Thyroid gland (tissue), 4 donors: Measurements from ENCODE around the gene LCN6. TPM values are rescaled to one million over a fixed set of nuclear protein-coding genes. Genes with fewer than 3 reads are reported as not detected.
"Not testable (repeated sequence)": the region's sequence is repeated elsewhere in the genome, so short reads cannot be mapped to it uniquely, and the experiment has no call there.

Source experiments
- DNase-seq, 2 donors: peaks; one replicate each; pipeline ENCODE4 v3.0.0-alpha.2; 2019
- H3K27ac ChIP-seq, 3 donors: fragments of 200-600 bp; sonication (generic); 1 replicate in 2 of 3; 2 replicates in 1 of 3; pipeline ENCODE4 v1.5.1; 2016 to 2019; ENCODE audit warnings: mild to moderate bottlenecking in 1 of 3, moderate library complexity in 1 of 3
- H3K27me3 ChIP-seq: fragments of 200-600 bp; sonication (generic); one replicate; pipeline ENCODE4 v1.5.1; 2019
- H3K36me3 ChIP-seq, 2 donors: fragments of 200-600 bp; sonication (generic); one replicate each; pipeline ENCODE4 v1.5.1; 2016 to 2019
- H3K4me1 ChIP-seq, 2 donors: fragments of 200-600 bp; sonication (generic); one replicate each; pipeline ENCODE4 v1.5.1; 2017 to 2019
- H3K4me3 ChIP-seq, 3 donors: fragments of 200-600 bp; sonication (generic); replicated peaks in 1 of 3; 1 replicate in 2 of 3; 2 replicates in 1 of 3; pipeline ENCODE4 v1.5.1; 2016; ENCODE audit warnings: mild to moderate bottlenecking in 1 of 3
- H3K9me3 ChIP-seq: fragments of 200-600 bp; sonication (generic); one replicate; pipeline ENCODE4 v1.5.1; 2017
- POLR2A ChIP-seq, 2 donors: fragments of 450-650 bp; IDR thresholded peaks; one replicate each; pipeline ENCODE4 v1.6.1; 2017; ENCODE audit warnings: antibody characterized with exemption in 2 of 2, mild to moderate bottlenecking in 2 of 2, moderate library complexity in 1 of 2
- WGBS, 2 donors: methylation state at CpG; one replicate each; pipeline ENCODE4 v1.1.5; 2017; 5-methylcytosine and 5-hydroxymethylcytosine counted together
- intact Hi-C: fragments of 100-400 bp; cut with DNase I; formaldehyde crosslinking; loops from one replicate; pipeline ENCODE4 v1.15.1; 2023
- total RNA-seq, 4 donors: library from RNA; depleted of rRNA; stranded (reverse); fragments of >200 nt; gene quantifications; one replicate each; pipeline ENCODE4 v1.2.3, GENCODE V29; 2016
- TF ChIP-seq, protein P1 (sequence below), 6 experiments: fragments of 200-600 bp in 3 of 6; fragments of 450-650 bp in 3 of 6; sonication (generic) in 3 of 6; IDR thresholded peaks; one replicate each; pipeline ENCODE4 v1.5.1; 2016 to 2019; ENCODE audit warnings: antibody characterized with exemption in 6 of 6, mild to moderate bottlenecking in 2 of 6, inconsistent platforms in 1 of 6, moderate library complexity in 1 of 6

Gene LCN6
- total RNA-seq, 4 donors from 2014 or later = 1.4 to 10.0 (median 4.5) TPM

DNA sequence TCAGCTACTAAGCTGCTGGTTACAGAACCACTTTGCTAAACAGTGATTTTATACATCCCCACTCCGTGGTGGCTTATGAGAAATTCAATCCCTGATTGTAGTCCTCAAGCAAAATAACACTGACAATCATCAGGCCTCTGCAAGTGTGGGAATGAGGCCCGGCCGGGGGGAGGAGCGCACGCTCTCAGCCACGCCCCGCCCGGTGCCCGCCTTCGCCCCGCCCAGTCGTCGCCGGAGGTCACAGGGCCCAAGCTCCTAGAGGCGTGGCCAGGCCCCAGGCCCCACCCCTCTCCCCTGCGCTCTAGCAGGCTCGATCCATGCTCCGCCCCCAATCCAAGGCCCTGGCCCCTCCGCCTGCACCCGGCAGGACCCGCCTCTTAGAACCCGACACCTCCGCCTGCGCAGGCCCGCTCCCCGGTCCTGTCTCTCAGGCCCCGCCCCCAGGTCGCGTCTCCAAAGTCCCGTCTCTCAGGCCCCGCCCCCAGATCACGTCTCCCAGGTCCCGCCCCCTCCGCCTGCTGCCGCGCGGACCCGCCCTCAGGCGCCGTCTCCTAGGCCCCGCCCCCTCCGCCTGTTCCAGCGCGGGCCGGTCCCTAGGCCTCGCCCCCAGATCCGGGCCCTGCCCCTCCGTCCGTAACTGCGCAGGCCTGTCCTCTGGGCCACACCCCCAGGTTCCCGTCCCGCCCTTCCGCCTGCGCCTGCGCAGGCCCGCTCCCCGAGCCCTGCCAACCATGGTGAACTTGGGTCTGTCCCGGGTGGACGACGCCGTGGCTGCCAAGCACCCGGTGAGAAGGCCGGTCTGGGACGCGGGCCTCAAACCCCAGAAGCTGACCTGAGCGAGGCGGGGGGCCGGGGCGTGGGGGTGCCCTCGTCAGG lies 42.6 kb upstream of the LCN6 start, which contains the start of gene TMEM141:
Gene TMEM141 (plus strand): TSS at position 705 of the 876 bp plus-strand sequence. CDS start 27 bp downstream, at position 732.
- Histone ChIP-seq H3K4me3 (peak within 1 kb of the TSS in 2 of 3 donors; percentile 57), H3K9me3 (no peaks in the 10 kb centered on the region), H3K27me3 (no peaks in the 10 kb centered on the region), H3K36me3 (no peaks in the 10 kb centered on the region), H3K27ac (peak within 1 kb of the TSS; percentile 86 to 90 (median 87)), H3K4me1 (peaks cover 13 to 25% of the 10 kb centered on the region in 2 donors)
- intact Hi-C loops = no loop called here
- 0 to 7% methylated on average over 6 to 12 of the region's 70 CpGs for WGBS, 2 donors
- peak; percentile 55 to 94 for TF ChIP-seq POLR2A (IDR thresholded peaks at IDR 0.05)
- TF ChIP-seq, protein P1, sequence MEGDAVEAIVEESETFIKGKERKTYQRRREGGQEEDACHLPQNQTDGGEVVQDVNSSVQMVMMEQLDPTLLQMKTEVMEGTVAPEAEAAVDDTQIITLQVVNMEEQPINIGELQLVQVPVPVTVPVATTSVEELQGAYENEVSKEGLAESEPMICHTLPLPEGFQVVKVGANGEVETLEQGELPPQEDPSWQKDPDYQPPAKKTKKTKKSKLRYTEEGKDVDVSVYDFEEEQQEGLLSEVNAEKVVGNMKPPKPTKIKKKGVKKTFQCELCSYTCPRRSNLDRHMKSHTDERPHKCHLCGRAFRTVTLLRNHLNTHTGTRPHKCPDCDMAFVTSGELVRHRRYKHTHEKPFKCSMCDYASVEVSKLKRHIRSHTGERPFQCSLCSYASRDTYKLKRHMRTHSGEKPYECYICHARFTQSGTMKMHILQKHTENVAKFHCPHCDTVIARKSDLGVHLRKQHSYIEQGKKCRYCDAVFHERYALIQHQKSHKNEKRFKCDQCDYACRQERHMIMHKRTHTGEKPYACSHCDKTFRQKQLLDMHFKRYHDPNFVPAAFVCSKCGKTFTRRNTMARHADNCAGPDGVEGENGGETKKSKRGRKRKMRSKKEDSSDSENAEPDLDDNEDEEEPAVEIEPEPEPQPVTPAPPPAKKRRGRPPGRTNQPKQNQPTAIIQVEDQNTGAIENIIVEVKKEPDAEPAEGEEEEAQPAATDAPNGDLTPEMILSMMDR (IDR thresholded peaks at IDR 0.05) = no peak
- peak; percentile 100 for DNase-seq

DNA sequence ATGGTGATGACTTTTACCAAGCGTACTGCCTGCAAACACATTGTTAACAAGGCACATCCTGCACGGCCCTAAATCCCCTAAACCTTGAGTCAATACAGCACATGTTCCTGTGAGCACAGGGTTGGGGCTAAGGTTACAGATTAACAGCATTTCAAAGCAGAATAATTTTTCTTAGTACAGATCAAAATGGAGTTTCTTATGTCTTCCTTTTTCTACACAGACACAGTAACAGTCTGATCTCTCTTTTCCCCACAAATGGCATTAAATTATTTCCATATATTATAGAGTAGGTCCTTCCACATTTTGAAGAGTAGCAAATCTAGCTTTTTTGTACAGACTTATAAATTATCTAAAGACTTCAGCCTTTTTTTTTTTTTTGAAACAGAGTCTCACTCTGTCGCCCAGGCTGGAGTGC lies 41.2 kb upstream of the LCN6 start:
- no peaks in the 10 kb centered on the region for H3K9me3 ChIP-seq
- H3K27me3 ChIP-seq = no peaks in the 10 kb centered on the region
- peaks cover 13 to 31% of the 10 kb centered on the region in 2 donors for H3K4me1 ChIP-seq
- 80 to 84% methylated on average over 3 of the region's 3 CpGs for WGBS, 2 donors
- no peak for DNase-seq
- no peak for TF ChIP-seq POLR2A (IDR thresholded peaks at IDR 0.05)
- TF ChIP-seq, protein P1 (IDR thresholded peaks at IDR 0.05) = no peak
- H3K27ac ChIP-seq = no peak overlapping the region
- no peaks in the 10 kb centered on the region for H3K36me3 ChIP-seq
- intact Hi-C loops = loop anchor here (5.0 kb wide), 2 partner anchors 243 to 278 kb away; partner anchors contain the start of gene FUT7
- no peak overlapping the region for H3K4me3 ChIP-seq

DNA sequence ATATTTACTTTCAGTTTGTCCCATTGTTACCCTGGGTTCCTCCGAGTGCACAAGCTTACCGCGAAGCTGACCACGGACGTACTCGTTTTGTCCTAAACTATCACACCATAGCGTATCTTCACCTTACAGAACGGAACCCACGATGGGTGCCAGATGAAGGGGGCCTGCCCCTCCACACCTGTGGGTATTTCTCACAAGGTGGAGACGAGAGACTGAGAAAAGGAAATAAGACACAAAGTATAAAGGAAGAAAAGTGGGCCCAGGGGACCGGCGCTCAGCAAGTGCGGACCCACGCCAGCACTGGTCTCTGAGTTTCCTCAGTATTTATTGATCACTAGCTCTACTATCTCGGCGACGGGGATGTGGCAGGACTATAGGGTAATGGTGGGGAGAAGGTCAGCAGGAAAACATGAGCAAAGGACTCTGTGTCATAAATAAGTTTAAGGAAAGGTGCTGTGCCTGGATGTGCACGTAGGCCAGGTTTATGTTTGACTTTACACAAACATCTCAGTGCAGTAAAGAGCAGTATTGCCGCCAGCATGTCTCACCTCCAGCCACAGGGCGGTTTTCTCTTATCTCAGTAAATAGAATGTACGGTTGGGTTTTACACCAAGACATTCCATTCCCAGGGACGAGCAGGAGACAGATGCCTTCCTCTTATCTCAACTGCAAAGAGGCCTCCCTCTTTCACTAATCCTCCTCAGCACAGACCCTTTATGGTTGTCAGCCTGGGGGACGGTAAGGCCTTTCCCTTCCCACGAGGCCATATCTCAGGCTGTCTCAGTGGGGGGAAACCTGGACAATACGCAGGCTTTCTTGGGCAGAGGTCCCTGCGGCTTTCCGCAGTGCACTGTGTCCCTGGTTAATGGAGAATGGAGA lies 40.6 kb upstream of the LCN6 start:
- H3K4me3 ChIP-seq, H3K9me3 ChIP-seq, H3K36me3 ChIP-seq, DNase-seq, H3K27me3 ChIP-seq, H3K27ac ChIP-seq: not testable (repeated sequence)
- H3K4me1 ChIP-seq = peaks cover 13 to 32% of the 10 kb centered on the region in 2 donors
- 83% methylated on average over 27 of the region's 27 CpGs for WGBS, 2 donors
- intact Hi-C loops = loop anchor here (5.0 kb wide), 2 partner anchors 243 to 278 kb away; partner anchors contain the start of gene FUT7

GRCh38 chr9:136787690-136788400 lies 39.5 kb upstream of the LCN6 start:
- no peak overlapping the region for H3K4me3 ChIP-seq
- 21 to 22% methylated on average over 21 of the region's 21 CpGs for whole genome bisulfite sequencing, 2 donors
- no peaks in the 10 kb centered on the region for H3K9me3 ChIP-seq
- H3K4me1 ChIP-seq = peaks cover 13 to 32% of the 10 kb centered on the region in 2 donors
- H3K36me3 ChIP-seq = no peaks in the 10 kb centered on the region
- DNase-seq = peak; percentile 52 to 56
- TF ChIP-seq, protein P1 (IDR thresholded peaks at IDR 0.05) = peak; percentile 65 to 86 (median 82)
- no peak for TF ChIP-seq POLR2A (IDR thresholded peaks at IDR 0.05)
- H3K27ac ChIP-seq = no peak overlapping the region
- intact Hi-C loops = loop anchor here (5.0 kb wide), 2 partner anchors 244 to 279 kb away; partner anchors contain the start of gene FUT7
- no peaks in the 10 kb centered on the region for H3K27me3 ChIP-seq

DNA sequence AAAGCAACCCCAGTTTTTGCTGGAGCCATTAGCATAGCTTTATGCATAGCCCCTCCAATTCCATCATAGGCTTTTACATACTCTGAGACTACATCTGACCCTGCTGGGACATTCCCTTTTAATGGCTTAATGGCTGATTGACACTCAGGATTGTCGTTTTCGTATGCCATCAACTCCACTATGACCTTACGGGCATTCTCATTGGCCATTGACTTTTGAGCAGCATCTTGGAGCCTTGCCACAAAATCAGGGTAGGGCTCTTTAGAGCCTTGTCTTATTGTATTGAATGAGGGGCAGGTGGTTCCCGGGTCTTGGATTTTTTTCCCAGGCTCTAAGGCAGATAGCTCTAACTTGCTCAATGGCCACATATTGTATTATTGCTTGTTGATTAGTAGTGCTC lies 38.7 kb upstream of the LCN6 start:
- 17 to 19% methylated on average over 4 of the region's 4 CpGs for whole genome bisulfite sequencing, 2 donors
- not testable (repeated sequence) for H3K9me3 ChIP-seq, H3K36me3 ChIP-seq, DNase-seq, H3K27ac ChIP-seq, H3K4me3 ChIP-seq, H3K27me3 ChIP-seq
- peaks cover 5 to 25% of the 10 kb centered on the region in 2 donors for H3K4me1 ChIP-seq
- intact Hi-C loops = loop anchor here (5.0 kb wide), 2 partner anchors 245 to 280 kb away; partner anchors contain the start of gene FUT7
